Naive B cell (primary cell): Measurements from ENCODE around the gene ZNF14. TPM values are rescaled to one million over a fixed set of nuclear protein-coding genes. Genes with fewer than 3 reads are reported as not detected.
"Not testable (repeated sequence)": the region's sequence is repeated elsewhere in the genome, so short reads cannot be mapped to it uniquely, and the experiment has no call there.

ENCODE experiments used
- ATAC-seq, 2 donors: fragments of 150-1000 bp; cut with Tn5 transposase; 2 replicates each; pipeline ENCODE4 v1.10.0; 2021; ENCODE audit warnings: low read depth in 2 of 2, mild to moderate bottlenecking in 2 of 2, moderate library complexity in 2 of 2
- DNase-seq: peaks from one replicate; pipeline ENCODE4 v3.0.0; 2022
- H3K27ac Mint-ChIP-seq, 6 donors: one replicate each; pipeline ENCODE4 v1.8.0; 2020 to 2022; ENCODE audit warnings: mild to moderate bottlenecking in 6 of 6, mixed read lengths in 6 of 6, moderate library complexity in 5 of 6, inconsistent platforms in 2 of 6
- H3K27me3 Mint-ChIP-seq, 3 donors: one replicate each; pipeline ENCODE4 v1.8.0; 2021 to 2022; ENCODE audit warnings: mixed read lengths in 3 of 3, mild to moderate bottlenecking in 1 of 3
- H3K36me3 Mint-ChIP-seq, 2 donors: one replicate each; pipeline ENCODE4 v1.8.0; 2020 to 2022; ENCODE audit warnings: mixed read lengths in 2 of 2, inconsistent platforms in 1 of 2, mild to moderate bottlenecking in 1 of 2
- H3K4me1 Mint-ChIP-seq, 3 donors: one replicate each; pipeline ENCODE4 v1.8.0; 2020 to 2022; ENCODE audit warnings: mixed read lengths in 3 of 3, inconsistent platforms in 1 of 3, mild to moderate bottlenecking in 1 of 3, moderate library complexity in 1 of 3
- H3K4me3 Mint-ChIP-seq, 8 donors: one replicate each; pipeline ENCODE4 v1.8.0; 2020 to 2022; ENCODE audit warnings: mild to moderate bottlenecking in 8 of 8, mixed read lengths in 8 of 8, moderate library complexity in 8 of 8, inconsistent platforms in 2 of 8
- H3K9me3 Mint-ChIP-seq, 7 donors: one replicate each; pipeline ENCODE4 v1.8.0; 2020 to 2022; ENCODE audit warnings: mixed read lengths in 7 of 7, mild to moderate bottlenecking in 5 of 7, inconsistent platforms in 2 of 7, moderate library complexity in 1 of 7
- polyA plus RNA-seq, 6 donors: library from polyadenylated mRNA; unstranded; fragments of 300-500 nt; fragmentation: Illumina TruSeq; gene quantifications; one replicate each; pipeline ENCODE4 v1.2.3, GENCODE V29; 2021; ENCODE audit warnings: low read depth in 6 of 6

The ZNF14 gene
- polyA plus RNA-seq, 6 donors from 2014 or later, result 6.6 to 26.6 (median 10.7) TPM

DNA sequence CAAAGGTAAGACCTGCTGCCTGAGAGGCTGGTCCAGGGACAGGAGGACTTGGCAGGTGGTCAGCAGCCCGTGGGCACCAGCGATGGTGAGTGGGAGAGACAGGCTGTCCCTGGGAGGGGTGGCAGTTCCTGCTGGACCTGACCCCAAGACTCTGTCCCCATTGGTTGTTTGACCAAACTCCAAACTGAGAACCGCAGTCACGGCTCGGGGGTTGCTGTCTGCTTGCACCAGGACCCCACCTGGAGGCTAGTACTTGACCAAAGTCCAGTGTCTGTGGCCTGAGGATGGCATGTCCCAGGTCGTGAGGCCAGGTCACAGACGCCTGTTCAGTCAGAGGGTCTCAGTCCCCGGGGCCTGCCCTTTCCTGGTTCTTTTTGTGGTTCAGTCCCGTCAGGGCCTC, 9.9 kb upstream of the ZNF14 start:
- no peaks in the 10 kb centered on the region for H3K27me3 Mint-ChIP-seq
- no peak for DNase-seq
- no peak overlapping the region for H3K4me3 Mint-ChIP-seq
- H3K36me3 Mint-ChIP-seq, result no peaks in the 10 kb centered on the region
- no peak overlapping the region for H3K27ac Mint-ChIP-seq
- no peak for ATAC-seq
- peaks cover 0 to 1% (median 0%) of the 10 kb centered on the region in 3 donors for H3K4me1 Mint-ChIP-seq
- H3K9me3 Mint-ChIP-seq, result peaks cover 0 to 3% (median 0%) of the 10 kb centered on the region in 7 donors

DNA sequence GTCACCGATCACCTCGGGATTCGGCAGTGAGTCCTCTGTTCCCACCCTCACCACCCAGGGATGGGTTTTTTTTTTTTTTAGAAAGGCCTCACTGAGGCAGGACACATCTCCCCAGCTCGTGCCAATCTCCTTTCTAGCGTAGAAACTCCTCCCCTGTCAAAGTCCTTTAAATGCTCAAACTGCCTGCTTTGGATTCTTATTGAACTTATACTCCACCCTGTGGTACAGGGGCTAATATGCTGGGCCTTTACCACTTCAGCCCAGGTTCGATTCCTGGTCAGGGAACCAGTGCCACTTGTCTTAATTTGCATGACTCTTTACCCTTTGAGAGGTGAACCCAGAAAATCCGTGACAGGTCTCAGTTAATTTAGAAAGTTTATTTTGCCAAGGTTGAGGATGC, 8.3 kb upstream of the ZNF14 start:
- H3K4me1 Mint-ChIP-seq, result peaks cover 0 to 1% (median 0%) of the 10 kb centered on the region in 3 donors
- no peak for ATAC-seq
- H3K36me3 Mint-ChIP-seq, result no peaks in the 10 kb centered on the region
- no peaks in the 10 kb centered on the region for H3K27me3 Mint-ChIP-seq
- no peak overlapping the region for H3K4me3 Mint-ChIP-seq
- DNase-seq, result no peak
- H3K9me3 Mint-ChIP-seq, result peaks cover 0 to 3% (median 0%) of the 10 kb centered on the region in 7 donors
- no peak overlapping the region for H3K27ac Mint-ChIP-seq

DNA sequence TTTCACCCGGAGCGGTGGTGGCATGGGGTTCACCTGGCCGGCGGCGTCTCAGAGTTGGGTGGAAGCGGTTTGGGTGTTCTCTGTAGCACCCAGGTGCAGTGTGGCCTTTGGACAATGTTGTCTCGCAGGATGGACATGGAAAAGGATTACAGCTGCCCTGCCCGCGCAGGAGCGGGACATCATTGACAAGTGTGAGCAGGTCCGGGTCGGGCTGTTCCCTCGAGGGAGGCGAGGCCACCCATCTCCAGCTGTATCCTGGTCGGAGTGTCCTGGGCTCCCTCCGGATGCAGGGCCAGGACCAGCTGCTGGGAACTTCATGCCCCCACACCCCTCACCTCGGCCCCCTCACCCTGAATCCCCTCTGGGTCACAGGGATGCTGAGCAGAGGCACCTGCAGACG, 7.8 kb upstream of the ZNF14 start:
- H3K27me3 Mint-ChIP-seq, result no peaks in the 10 kb centered on the region
- no peak overlapping the region for H3K4me3 Mint-ChIP-seq
- no peak overlapping the region for H3K27ac Mint-ChIP-seq
- no peaks in the 10 kb centered on the region for H3K36me3 Mint-ChIP-seq
- peaks cover 0 to 1% (median 0%) of the 10 kb centered on the region in 3 donors for H3K4me1 Mint-ChIP-seq
- DNase-seq (no peak), ATAC-seq (no peak)
- peaks cover 0 to 3% (median 0%) of the 10 kb centered on the region in 7 donors for H3K9me3 Mint-ChIP-seq

DNA sequence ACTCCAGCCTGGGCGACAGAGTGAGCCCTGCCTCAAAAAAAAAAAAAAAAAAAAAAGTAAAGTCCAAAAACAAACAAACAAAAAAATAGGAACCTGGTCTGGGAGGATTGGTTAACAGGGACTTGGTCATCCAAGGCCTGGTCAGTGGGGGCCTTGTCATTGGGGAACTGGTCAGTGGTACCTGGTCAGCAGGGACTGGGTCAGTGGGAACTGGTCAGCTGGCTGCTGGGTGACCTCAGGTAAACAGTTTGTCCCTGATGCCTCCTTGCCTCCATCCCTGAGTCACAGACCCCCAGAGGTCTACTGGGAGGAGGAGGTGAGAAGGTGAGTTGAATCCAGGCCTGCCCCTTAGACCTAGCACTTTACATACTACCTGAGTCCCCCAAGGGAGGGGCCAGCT, 5.7 kb upstream of the ZNF14 start:
- Mint-ChIP-seq H3K4me3 (no peak overlapping the region), H3K27ac (no peak overlapping the region), H3K4me1 (peaks cover 0 to 3% (median 0%) of the 10 kb centered on the region in 3 donors), H3K9me3 (peaks cover 0 to 3% (median 0%) of the 10 kb centered on the region in 7 donors), H3K36me3 (no peaks in the 10 kb centered on the region), H3K27me3 (no peaks in the 10 kb centered on the region)
- DNase-seq (no peak), ATAC-seq (no peak)

DNA sequence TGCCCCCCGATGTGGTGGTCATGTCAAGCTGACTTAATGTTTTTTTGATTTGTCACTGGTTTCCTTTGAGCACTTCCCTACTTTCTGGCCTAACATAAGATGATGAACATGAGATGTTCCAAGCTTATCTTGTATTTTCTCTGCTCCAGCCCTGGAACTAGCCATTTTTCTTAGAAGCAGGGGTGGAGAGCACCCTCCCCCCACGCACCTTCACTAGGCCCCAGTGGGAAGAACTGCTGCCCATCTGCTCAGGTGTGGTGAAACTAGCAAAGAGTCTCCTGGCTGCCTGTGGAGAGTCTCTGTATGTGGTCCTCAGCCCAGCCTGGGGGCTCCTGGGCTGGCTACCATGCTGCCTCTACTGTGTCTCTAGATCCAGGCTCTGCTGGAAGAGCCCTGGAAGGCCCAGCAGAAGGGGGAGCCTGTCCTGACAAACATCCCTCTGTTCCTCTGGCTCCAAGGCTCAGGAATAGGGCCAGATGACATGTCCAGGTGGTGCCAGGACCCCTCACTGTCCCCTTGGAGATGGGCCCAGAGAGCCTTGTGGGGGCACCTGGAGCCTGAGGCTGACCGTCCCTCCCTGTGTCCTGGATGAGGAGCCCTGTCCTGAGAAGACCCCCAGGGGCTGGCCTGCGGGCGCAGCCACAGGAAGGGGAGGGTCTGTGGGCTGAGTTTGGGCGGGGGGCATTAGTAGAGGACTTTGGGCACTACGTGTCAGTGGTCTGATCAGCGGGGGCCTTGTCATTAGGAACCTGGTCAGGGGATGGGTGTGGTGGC, 4.8 kb upstream of the ZNF14 start:
- no peak overlapping the region for H3K27ac Mint-ChIP-seq
- DNase-seq (no peak), ATAC-seq (no peak)
- H3K27me3 Mint-ChIP-seq, result no peaks in the 10 kb centered on the region
- H3K36me3 Mint-ChIP-seq, result peaks cover 0 to 5% of the 10 kb centered on the region in 2 donors
- peaks cover 6 to 11% (median 7%) of the 10 kb centered on the region in 3 donors for H3K4me1 Mint-ChIP-seq
- H3K9me3 Mint-ChIP-seq, result peaks cover 0 to 3% (median 0%) of the 10 kb centered on the region in 7 donors
- H3K4me3 Mint-ChIP-seq, result no peak overlapping the region

DNA sequence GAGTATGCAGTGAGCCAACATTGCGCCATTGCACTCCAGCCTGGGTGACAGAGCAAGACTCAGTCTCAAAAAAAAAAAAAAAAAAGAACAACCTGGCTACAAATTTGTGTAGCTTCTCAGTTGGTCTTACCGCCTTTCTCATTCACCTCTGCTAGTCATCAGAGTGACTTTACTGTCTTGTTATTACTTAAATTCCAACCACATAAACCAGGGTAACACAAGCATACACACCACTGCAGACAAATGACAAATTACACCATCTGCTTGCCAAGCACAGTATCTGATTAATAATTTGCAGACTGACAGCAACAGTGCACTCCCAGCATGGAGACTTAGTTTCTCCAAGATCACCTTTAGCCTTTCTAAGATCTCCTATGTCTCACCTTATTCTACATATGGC, 11.0 kb downstream of the ZNF14 start:
- DNase-seq, result no peak

DNA sequence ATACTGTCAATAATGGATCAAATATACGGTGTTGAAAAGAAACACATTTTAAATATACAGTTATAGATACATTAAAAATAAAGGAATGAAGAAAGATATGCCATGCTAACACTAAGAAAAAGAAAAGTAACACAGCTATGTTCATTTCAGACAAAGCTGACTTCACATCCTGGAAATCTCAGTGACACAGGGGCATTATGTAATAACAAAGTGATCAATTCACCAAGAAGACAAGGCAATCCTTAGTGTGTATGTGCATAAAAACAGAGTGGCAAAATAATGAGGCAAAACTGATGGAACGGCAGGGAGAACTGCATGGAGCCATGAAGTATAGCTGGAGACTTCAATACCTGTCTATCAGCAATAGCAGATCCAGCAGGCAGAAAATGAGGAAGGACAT, 13.1 kb downstream of the ZNF14 start:
- H3K4me3 Mint-ChIP-seq, result peak overlapping the region in 2 of 8 donors; percentile 8 to 65
- DNase-seq, result no peak
- peaks cover 18 to 97% (median 79%) of the 10 kb centered on the region in 7 donors for H3K9me3 Mint-ChIP-seq
- no peak for ATAC-seq
- no peaks in the 10 kb centered on the region for H3K27me3 Mint-ChIP-seq
- H3K36me3 Mint-ChIP-seq, result peaks cover 50 to 74% of the 10 kb centered on the region in 2 donors
- peaks cover 6 to 11% (median 7%) of the 10 kb centered on the region in 3 donors for H3K4me1 Mint-ChIP-seq
- peak overlapping the region in 1 of 6 donors; percentile 11 for H3K27ac Mint-ChIP-seq

More for the DNA sequence above, 11.0 kb downstream of the ZNF14 start:
- Mint-ChIP-seq H3K36me3 (peaks cover 32 to 60% of the 10 kb centered on the region in 2 donors), H3K9me3 (peaks cover 17 to 97% (median 63%) of the 10 kb centered on the region in 7 donors), H3K27ac (no peak overlapping the region), H3K4me1 (peaks cover 6 to 9% (median 7%) of the 10 kb centered on the region in 3 donors), H3K4me3 (no peak overlapping the region), H3K27me3 (no peaks in the 10 kb centered on the region)
- no peak for ATAC-seq

DNA sequence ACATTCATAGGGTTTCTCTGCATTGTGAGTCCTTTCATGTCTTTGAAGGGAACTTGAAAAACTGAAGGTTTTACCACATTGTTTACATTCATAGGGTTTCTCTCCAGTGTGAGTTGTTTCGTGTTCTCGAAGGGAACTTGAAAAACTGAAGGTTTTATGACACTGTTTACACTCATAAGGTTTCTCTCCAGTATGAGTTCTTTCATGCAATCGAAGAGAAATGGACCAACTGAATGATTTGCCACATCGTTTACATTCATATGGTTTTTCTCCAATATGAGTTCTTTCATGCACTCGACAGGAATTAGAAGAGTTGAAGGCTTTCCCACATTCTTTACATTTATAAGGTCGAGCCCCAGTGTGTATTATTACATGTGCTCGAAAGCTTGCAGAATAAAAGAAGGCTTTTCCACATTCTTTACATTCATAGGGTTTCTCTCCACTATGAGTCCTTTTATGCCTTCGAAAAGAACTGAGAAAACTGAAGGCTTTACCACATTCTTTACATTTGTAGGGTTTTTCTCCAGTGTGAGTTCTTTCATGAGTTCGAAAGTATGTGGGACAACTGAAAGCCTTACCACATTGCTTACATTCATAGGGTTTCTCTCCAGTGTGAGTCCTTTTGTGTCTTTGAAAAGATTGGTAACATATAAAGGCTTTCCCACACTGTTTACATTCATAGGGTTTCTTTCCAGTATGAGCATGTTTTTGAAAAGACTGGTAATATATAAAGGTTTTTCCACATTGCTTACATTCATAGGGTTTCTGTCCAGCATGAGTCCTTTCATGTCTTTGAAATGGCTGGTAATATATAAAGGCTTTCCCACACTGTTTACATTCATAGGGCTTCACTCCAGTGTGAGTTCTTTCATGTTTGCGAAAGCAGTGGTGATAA, 20.7 kb downstream of the ZNF14 start:
- peaks cover 8 to 97% (median 84%) of the 10 kb centered on the region in 7 donors for H3K9me3 Mint-ChIP-seq
- H3K27ac Mint-ChIP-seq, result no peak overlapping the region
- no peak overlapping the region for H3K4me3 Mint-ChIP-seq
- ATAC-seq (no peak), DNase-seq (no peak)
- peaks cover 56 to 60% of the 10 kb centered on the region in 2 donors for H3K36me3 Mint-ChIP-seq
- H3K4me1 Mint-ChIP-seq, result peaks cover 0 to 5% (median 0%) of the 10 kb centered on the region in 3 donors
- no peaks in the 10 kb centered on the region for H3K27me3 Mint-ChIP-seq

DNA sequence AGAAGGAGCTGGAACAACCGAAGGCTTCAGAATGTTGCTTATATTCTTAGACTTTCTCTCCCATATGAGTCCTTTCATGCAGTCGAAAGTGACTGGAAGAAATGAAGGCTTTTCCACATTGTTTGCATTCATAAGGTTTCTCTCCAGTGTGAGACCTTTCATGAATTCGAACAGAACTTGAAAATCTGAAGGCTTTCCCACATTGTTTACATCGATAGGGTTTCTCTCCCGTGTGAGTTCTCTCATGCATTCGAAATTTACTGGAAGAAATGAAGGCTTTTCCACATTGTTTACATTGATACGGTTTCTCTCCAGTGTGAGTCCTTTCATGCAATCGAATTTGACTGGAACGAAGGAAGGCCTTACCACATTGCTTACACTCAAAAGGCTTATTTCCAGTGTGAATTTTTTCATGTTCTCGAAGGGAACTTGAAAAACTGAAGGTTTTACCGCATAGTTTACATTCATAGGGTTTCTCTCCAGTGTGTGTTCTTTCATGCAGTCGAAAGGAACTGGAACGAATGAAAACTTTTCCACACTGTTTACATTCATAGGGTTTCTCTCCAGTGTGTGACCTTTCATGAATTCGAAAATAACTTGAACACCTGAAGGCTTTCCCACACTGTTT, 21.5 kb downstream of the ZNF14 start:
- Mint-ChIP-seq H3K27me3 (no peaks in the 10 kb centered on the region), H3K4me1 (no peaks in the 10 kb centered on the region), H3K27ac (no peak overlapping the region), H3K36me3 (peaks cover 52 to 53% of the 10 kb centered on the region in 2 donors), H3K4me3 (no peak overlapping the region), H3K9me3 (peaks cover 5 to 97% (median 83%) of the 10 kb centered on the region in 7 donors)
- no peak for ATAC-seq
- no peak for DNase-seq

DNA sequence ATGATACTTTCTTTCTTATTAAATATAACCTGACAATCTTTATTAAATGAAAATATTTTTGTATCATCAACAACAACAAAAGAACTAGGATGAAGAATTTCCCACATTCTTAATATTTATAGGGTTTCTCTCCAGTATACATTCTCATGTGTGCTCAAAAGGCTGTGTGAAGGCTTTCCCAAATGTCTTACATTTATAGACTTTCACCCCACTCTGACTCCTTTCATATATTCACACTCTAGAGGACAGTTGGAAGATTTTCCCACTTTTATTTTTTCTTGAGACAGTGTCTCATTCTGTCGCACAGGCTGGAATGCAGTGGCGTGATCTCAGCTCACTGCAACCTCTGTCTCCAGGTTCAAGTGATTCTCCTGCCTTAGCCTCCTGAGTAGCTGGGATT, 22.4 kb downstream of the ZNF14 start:
- no peak overlapping the region for H3K4me3 Mint-ChIP-seq
- no peak for DNase-seq
- H3K36me3 Mint-ChIP-seq, result peaks cover 43 to 45% of the 10 kb centered on the region in 2 donors
- peaks cover 5 to 97% (median 81%) of the 10 kb centered on the region in 7 donors for H3K9me3 Mint-ChIP-seq
- H3K27ac Mint-ChIP-seq, result no peak overlapping the region
- H3K4me1 Mint-ChIP-seq, result no peaks in the 10 kb centered on the region
- ATAC-seq, result no peak
- no peaks in the 10 kb centered on the region for H3K27me3 Mint-ChIP-seq

DNA sequence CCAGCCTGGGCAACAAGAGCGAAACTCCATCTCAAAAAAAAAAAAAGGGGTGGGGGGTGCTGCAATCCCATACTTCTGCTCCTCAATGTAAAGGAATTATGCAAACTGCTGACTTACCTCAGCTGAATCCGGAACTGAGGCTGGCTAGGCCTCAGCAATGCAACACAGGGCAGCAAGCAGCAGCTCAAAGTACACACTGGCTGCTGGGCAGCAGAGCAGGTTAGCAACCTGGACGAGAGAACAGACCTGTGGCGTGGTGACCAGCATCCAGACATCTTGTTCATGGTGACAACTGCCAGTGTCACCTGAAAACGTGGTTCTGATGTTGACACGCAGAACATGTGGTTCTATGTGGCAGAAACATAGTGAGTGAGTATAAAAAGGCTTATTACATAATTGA, 28.1 kb downstream of the ZNF14 start:
- Mint-ChIP-seq H3K4me3 (no peak overlapping the region), H3K36me3 (peaks cover 22 to 35% of the 10 kb centered on the region in 2 donors), H3K4me1 (no peaks in the 10 kb centered on the region), H3K27me3 (no peaks in the 10 kb centered on the region), H3K9me3 (peaks cover 7 to 90% (median 58%) of the 10 kb centered on the region in 7 donors), H3K27ac (no peak overlapping the region)
- ATAC-seq, result no peak
- no peak for DNase-seq

DNA sequence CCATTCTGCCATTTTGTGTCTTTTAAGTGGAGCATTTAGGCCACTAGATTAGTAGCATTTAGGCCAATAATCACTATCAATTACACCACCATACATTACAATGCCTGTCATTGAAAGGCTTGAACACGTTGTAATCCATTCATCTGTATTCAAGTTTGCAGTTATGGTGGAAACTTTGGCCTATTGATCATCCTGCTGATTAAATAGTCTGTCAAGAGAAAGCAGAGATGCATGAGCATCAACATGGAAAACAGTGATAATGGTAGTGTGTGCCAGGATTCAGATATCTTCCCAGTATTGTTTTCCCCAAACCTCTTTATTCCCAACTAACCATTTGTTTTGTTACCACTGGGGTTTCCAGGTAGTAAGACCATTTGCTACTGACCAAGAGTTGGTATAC, 32.4 kb downstream of the ZNF14 start:
- ATAC-seq, H3K4me3 Mint-ChIP-seq: not testable (repeated sequence)

DNA sequence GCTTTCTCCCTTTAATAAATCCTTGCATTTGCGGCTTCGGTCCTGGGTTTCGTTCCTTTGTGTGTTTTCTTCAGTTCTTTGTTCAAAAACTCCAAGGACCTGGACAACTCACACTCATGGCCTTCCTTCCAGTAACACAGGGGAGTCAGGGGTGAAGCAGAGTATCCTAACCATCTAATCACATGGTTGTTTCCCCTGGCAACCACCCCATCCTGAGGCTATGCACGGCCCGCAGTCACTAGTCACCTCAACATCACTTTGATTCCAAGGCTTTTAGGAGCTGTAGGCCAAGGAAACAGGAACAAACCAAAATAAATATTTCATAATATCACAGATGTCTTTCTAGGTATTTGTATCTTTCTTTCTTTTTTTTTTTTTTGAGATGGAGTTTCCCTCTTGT, 35.3 kb downstream of the ZNF14 start:
- no peak overlapping the region for H3K4me3 Mint-ChIP-seq
- H3K4me1 Mint-ChIP-seq, result no peaks in the 10 kb centered on the region

More for the DNA sequence above, 32.4 kb downstream of the ZNF14 start:
- H3K27me3 Mint-ChIP-seq, H3K4me1 Mint-ChIP-seq, H3K27ac Mint-ChIP-seq, DNase-seq: not testable (repeated sequence)
- peaks cover 7 to 24% of the 10 kb centered on the region in 2 donors for H3K36me3 Mint-ChIP-seq
- peaks cover 4 to 50% (median 19%) of the 10 kb centered on the region in 7 donors for H3K9me3 Mint-ChIP-seq

More for the DNA sequence above, 35.3 kb downstream of the ZNF14 start:
- Mint-ChIP-seq H3K27ac (no peak overlapping the region), H3K27me3 (no peaks in the 10 kb centered on the region), H3K36me3 (peaks cover 0 to 5% of the 10 kb centered on the region in 2 donors), H3K9me3 (peaks cover 0 to 23% (median 6%) of the 10 kb centered on the region in 7 donors)
- ATAC-seq, result no peak
- no peak for DNase-seq
